Adrenal gland (tissue), 19 donors: ENCODE results near the gene ZBTB49. TPM values are rescaled to one million over a fixed set of nuclear protein-coding genes. Genes with fewer than 3 reads are reported as not detected.

Source experiments
- DNase-seq, 7 donors: peaks; one replicate each; pipeline ENCODE4 v3.0.0-alpha.2; 2019 to 2020
- H3K27ac ChIP-seq, 5 donors: fragments of 200-600 bp; sonication (generic) in 4 of 5; 1 replicate in 3 of 5; 2 replicates in 2 of 5; pipeline versions ENCODE4 v1.5.1 to v1.8.0; 2016 to 2020; ENCODE audit warnings: mild to moderate bottlenecking in 1 of 5
- H3K27me3 ChIP-seq: fragments of 200-600 bp; 2 replicates; pipeline ENCODE4 v1.8.0; 2021
- H3K36me3 ChIP-seq, 2 donors: fragments of 200-600 bp; replicated peaks in 1 of 2; 1 replicate in 1 of 2; 2 replicates in 1 of 2; pipeline versions ENCODE4 v1.5.1 to v1.8.0; 2018 to 2022
- H3K4me1 ChIP-seq, 2 donors: fragments of 200-600 bp; replicated peaks in 1 of 2; 1 replicate in 1 of 2; 2 replicates in 1 of 2; pipeline versions ENCODE4 v1.5.1 to v1.8.0; 2018 to 2021
- H3K4me3 ChIP-seq, 4 donors: fragments of 200-600 bp; sonication (generic) in 3 of 4; one replicate each; pipeline ENCODE4 v1.5.1; 2016 to 2018
- H3K9me3 ChIP-seq, 3 donors: fragments of 200-600 bp; sonication (generic) in 1 of 3; replicated peaks in 1 of 3; 1 replicate in 2 of 3; 2 replicates in 1 of 3; pipeline versions ENCODE4 v1.5.1 to v1.8.0; 2016 to 2021
- POLR2A ChIP-seq, 2 donors: fragments of 450-650 bp; IDR thresholded peaks; one replicate each; pipeline ENCODE4 v1.6.1; 2017; ENCODE audit warnings: antibody characterized with exemption in 2 of 2, mild to moderate bottlenecking in 2 of 2, moderate library complexity in 1 of 2
- WGBS, 4 donors: extraction: QIAGEN DNeasy Blood & Tissue Kit in 2 of 4; methylation state at CpG; one replicate each; pipeline versions ENCODE4 v1.1.5 to v1.1.7; 2013 to 2017; 5-methylcytosine and 5-hydroxymethylcytosine counted together
- intact Hi-C, 2 donors: fragments of 100-400 bp; cut with DNase I; formaldehyde crosslinking; loops; one replicate each; pipeline versions ENCODE4 v1.14.1 to v1.15.0; 2022 to 2023
- long read RNA-seq, 10 donors: library from polyadenylated mRNA in 3 of 10; unstranded in 2 of 10; stranded (forward) in 1 of 10; transcript quantifications; one replicate each; pipeline ENCODE4 v2.0.0 and lab custom pipeline, GENCODE V29; 2021 to 2026
- polyA plus RNA-seq, 3 donors: library from polyadenylated mRNA; stranded (reverse); fragments of 200-250 nt in 2 of 3; fragments of 350-450 nt in 1 of 3; fragmentation: Illumina TruSeq in 1 of 3; extraction: RNeasy Lipid Tissue Mini Kit (QIAGEN cat#74804) in 1 of 3; gene quantifications; one replicate each; pipeline ENCODE4 v1.2.3, GENCODE V29; 2013 to 2014
- total RNA-seq, 9 donors: library from RNA; depleted of rRNA in 4 of 9; stranded (reverse); fragments of >200 nt in 4 of 9; fragments of 120-200 nt in 1 of 9; fragmentation: NEBNext Ultra II Directional in 1 of 9; extraction: Animal tissue kit (Norgen Biotek cat#: 25700) in 1 of 9; gene quantifications; one replicate each; pipeline versions ENCODE4 v1.1.0 to v1.2.4, GENCODE V29; 2013 to 2023
- TF ChIP-seq, protein P1 (sequence below), 6 experiments: fragments of 450-650 bp in 4 of 6; fragments of 200-600 bp in 2 of 6; sonication (generic) in 1 of 6; IDR thresholded peaks; 1 replicate in 5 of 6; 2 replicates in 1 of 6; pipeline versions ENCODE4 v1.5.1 to v1.8.0; 2016 to 2021; ENCODE audit warnings: antibody characterized with exemption in 6 of 6, mild to moderate bottlenecking in 2 of 6, moderate library complexity in 1 of 6
- donor health status: healthy with polysubstance abuse.
- donor health status: Bipolar disorder and iron deficiency.
- donor health status: DM: yes; HTN: yes; CAD: no.
- donor health status: DM: no; HTN: no; CAD: no.
- donor health status: DM: no; HTN: no; CAD: no.
- donor health status: DM: yes; HTN: yes; CAD: no.

Gene ZBTB49
- total RNA-seq (1 to 10 TPM; 3.3 to 7.2 (median 5.6) TPM), polyA plus RNA-seq (1 to 10 TPM; 3.3 to 4.9 (median 4.4) TPM)
- long read RNA-seq, donor 1, result 0 reads
- long read RNA-seq, donor 2, partial matches to known transcripts, result 0 of 1 reads
- long read RNA-seq, donor 2, other reads (novel, unspliced or antisense), result 0 of 1 reads
- long read RNA-seq, donor 3, result 0 reads
- long read RNA-seq, donor 4, result 0 reads
- long read RNA-seq, donor 5, transcript ZBTB49-201 (8 exons, 2,889 nt), result major isoform, 5 of 11 reads
- long read RNA-seq, donor 5, partial matches to known transcripts, result 0 of 11 reads
- long read RNA-seq, donor 5, other reads (novel, unspliced or antisense), result 5 of 11 reads
- long read RNA-seq, donor 6, partial matches to known transcripts, result 2 of 3 reads
- long read RNA-seq, donor 6, other reads (novel, unspliced or antisense), result 1 of 3 reads
- long read RNA-seq, donor 7, result 0 reads
- long read RNA-seq, donor 8, result 0 reads
- long read RNA-seq, donor 9, result 0 reads
- long read RNA-seq, donor 10, result 0 reads

GRCh38 chr4:4289941-4290850 lies at the start of gene ZBTB49, which contains the start of gene LYAR:
ZBTB49 (plus strand) TSS chr4:4290251; CDS start chr4:4299946, 9,695 bp downstream.
LYAR (minus strand) TSS chr4:4290154; CDS start chr4:4283742, 6,412 bp downstream.
- H3K9me3 ChIP-seq, result no peaks in the 10 kb centered on the region
- peak within 1 kb of the TSS; percentile 55 to 87 (median 62) for H3K4me3 ChIP-seq
- DNase-seq, result peak; percentile 95 to 98 (median 97)
- 0 to 1% (median 0%) methylated on average over 15 to 77 of the region's 77 CpGs for WGBS, 4 donors
- intact Hi-C loops, result loop anchor here in 1 of 2 donors (5.0 kb wide), 1 partner anchor 38 kb away; no protein-coding TSS in a partner anchor
- H3K36me3 ChIP-seq, result peaks cover 0 to under 1% of the 10 kb centered on the region in 2 donors
- H3K27ac ChIP-seq, result peak within 1 kb of the TSS; percentile 68 to 91 (median 76)
- TF ChIP-seq POLR2A (IDR thresholded peaks at IDR 0.05), result peak in 1 of 2 donors; percentile 71
- TF ChIP-seq, protein P1, sequence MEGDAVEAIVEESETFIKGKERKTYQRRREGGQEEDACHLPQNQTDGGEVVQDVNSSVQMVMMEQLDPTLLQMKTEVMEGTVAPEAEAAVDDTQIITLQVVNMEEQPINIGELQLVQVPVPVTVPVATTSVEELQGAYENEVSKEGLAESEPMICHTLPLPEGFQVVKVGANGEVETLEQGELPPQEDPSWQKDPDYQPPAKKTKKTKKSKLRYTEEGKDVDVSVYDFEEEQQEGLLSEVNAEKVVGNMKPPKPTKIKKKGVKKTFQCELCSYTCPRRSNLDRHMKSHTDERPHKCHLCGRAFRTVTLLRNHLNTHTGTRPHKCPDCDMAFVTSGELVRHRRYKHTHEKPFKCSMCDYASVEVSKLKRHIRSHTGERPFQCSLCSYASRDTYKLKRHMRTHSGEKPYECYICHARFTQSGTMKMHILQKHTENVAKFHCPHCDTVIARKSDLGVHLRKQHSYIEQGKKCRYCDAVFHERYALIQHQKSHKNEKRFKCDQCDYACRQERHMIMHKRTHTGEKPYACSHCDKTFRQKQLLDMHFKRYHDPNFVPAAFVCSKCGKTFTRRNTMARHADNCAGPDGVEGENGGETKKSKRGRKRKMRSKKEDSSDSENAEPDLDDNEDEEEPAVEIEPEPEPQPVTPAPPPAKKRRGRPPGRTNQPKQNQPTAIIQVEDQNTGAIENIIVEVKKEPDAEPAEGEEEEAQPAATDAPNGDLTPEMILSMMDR (IDR thresholded peaks at IDR 0.05), result peak in 1 of 6 experiments; percentile 3
- H3K27me3 ChIP-seq, result no peaks in the 10 kb centered on the region
- peaks cover 15 to 23% of the 10 kb centered on the region in 2 donors for H3K4me1 ChIP-seq

- Histone ChIP-seq H3K27me3 (no peaks in the 10 kb centered on the region), H3K36me3 (peaks cover 0 to 29% of the 10 kb centered on the region in 2 donors), H3K4me3 (no peak overlapping the region), H3K9me3 (no peaks in the 10 kb centered on the region), H3K27ac (no peak overlapping the region), H3K4me1 (peaks cover 4 to 15% of the 10 kb centered on the region in 2 donors)
- TF ChIP-seq, protein P1 (IDR thresholded peaks at IDR 0.05), result no peak
- no peak for TF ChIP-seq POLR2A (IDR thresholded peaks at IDR 0.05)
- no peak for DNase-seq
- 94 to 100% (median 96%) methylated on average over 1 of the region's 1 CpG for WGBS, 4 donors
- intact Hi-C loops, result no loop called here
Measured at GRCh38 chr4:4245172-4245571, 44.9 kb upstream of the ZBTB49 start.

GRCh38 chr4:4247696-4248028 lies 42.4 kb upstream of the ZBTB49 start:
- Histone ChIP-seq H3K4me1 (peaks cover 4 to 15% of the 10 kb centered on the region in 2 donors), H3K4me3 (peak overlapping the region; percentile 24 to 99 (median 76)), H3K9me3 (no peaks in the 10 kb centered on the region), H3K27ac (peak overlapping the region; percentile 88 to 96 (median 93)), H3K27me3 (no peaks in the 10 kb centered on the region), H3K36me3 (peaks cover 0 to 16% of the 10 kb centered on the region in 2 donors)
- intact Hi-C loops, result no loop called here
- no peak for DNase-seq
- TF ChIP-seq, protein P1 (IDR thresholded peaks at IDR 0.05), result no peak
- TF ChIP-seq POLR2A (IDR thresholded peaks at IDR 0.05), result no peak
- WGBS, 4 donors, result 0 to 1% (median 1%) methylated on average over 12 of the region's 12 CpGs
